ENCODE results near the gene CDH5.

- TF ChIP-seq CTCF (IDR thresholded peaks at IDR 0.05; ENCODE audit: control extremely low read depth in 1 of 3, insufficient read depth in 1 of 3, low read depth in 1 of 3, low read length in 3 of 3): no peak
- no peak for TF ChIP-seq TEAD4 (IDR thresholded peaks at IDR 0.05; ENCODE audit: low read depth, low read length)
- no peak for TF ChIP-seq TCF12 (IDR thresholded peaks at IDR 0.05; ENCODE audit: low read depth, low read length)
- TF ChIP-seq RAD21 (IDR thresholded peaks at IDR 0.05 in 1 of 2, conservative IDR thresholded peaks at IDR 0.05 in 1 of 2; ENCODE audit: low read depth in 2 of 2, low read length in 2 of 2): no peak
- TF ChIP-seq RBBP5 (IDR thresholded peaks at IDR 0.05; ENCODE audit: borderline replicate concordance, low read depth, low read length): no peak
- no peak for TF ChIP-seq POLR2A (IDR thresholded peaks at IDR 0.05; ENCODE audit: control extremely low read depth in 1 of 2, low read depth in 2 of 2, low read length in 2 of 2)
- no peak for TF ChIP-seq RXRA (IDR thresholded peaks at IDR 0.05; ENCODE audit: insufficient read depth, low read depth, low read length)
- no peak for TF ChIP-seq CREB1 (IDR thresholded peaks at IDR 0.05)
- TF ChIP-seq EP300 (IDR thresholded peaks at IDR 0.05; ENCODE audit: borderline replicate concordance in 1 of 2, low read depth in 2 of 2, low read length in 2 of 2): no peak
- TF ChIP-seq TAF1 (IDR thresholded peaks at IDR 0.05; ENCODE audit: low read depth, low read length): no peak
- no peak for TF ChIP-seq YY1 (IDR thresholded peaks at IDR 0.05; ENCODE audit: low read depth, low read length)
These were observed 22.1 kb downstream of the CDH5 start for GRCh38 chr16:66388350-66389139.
